ENCODE data around the gene QKI.

Gene QKI

DNA sequence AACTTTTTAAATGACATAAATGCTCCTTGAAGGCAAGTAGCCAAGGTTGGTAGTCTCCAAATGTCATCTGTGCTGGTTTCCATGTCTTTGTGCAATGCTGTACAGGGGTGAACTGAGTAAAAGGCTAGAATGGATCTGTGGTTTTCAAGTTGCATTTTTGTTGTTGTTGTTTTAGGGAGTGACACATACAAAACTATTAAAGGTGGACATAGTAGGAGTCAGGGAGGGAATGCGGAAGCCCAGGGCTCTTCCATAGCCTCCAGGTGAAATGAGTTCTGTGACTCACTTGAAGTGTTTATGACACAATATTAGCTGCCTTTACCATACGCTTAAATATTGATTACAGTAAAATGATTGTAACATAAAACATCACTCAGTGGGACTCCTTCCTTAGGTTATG lies 22.5 kb upstream of the QKI start:
- DNase-seq (ENCODE audit: low read depth) = no peak

DNA sequence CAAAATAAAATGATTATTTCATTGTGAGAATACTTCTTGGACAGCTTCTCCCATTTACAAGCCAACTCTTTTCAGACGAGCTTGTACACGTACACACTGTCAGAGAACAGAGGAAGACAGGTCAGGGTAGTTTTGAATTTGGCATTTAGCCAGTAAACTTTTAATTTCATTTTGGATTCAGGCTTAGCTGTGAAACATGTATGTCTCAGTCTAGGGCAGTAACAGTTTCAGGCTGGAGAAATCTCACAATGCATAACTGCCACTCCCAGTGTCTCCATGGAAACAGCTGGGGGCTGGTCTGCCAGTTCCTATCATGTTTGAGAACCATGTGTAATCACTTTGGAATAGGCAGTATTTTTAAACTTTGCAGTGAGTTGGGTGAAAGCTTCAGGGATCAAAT lies 22.0 kb upstream of the QKI start:
- peak; percentile 11 for DNase-seq (ENCODE audit: low read depth)

DNA sequence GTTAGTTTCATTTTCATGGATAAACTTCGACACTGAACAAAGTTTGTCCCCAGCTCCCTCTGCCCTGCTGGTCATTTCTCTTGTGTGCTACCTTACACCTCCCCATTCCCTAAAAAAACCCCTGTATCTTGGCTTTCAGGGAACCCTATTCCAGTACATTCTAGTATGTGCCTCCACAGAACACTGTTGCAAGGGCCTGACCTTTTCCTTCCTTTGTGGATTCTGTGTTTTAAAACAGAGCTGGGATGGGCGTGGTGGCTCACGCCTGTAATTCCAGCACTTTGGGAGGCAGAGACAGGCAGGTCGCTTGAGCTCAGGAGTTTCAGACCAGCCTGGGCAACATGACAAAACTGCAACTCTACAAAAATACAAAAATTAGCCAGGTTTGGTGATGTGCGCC lies 20.6 kb upstream of the QKI start:
- DNase-seq (ENCODE audit: low read depth) = no peak

DNA sequence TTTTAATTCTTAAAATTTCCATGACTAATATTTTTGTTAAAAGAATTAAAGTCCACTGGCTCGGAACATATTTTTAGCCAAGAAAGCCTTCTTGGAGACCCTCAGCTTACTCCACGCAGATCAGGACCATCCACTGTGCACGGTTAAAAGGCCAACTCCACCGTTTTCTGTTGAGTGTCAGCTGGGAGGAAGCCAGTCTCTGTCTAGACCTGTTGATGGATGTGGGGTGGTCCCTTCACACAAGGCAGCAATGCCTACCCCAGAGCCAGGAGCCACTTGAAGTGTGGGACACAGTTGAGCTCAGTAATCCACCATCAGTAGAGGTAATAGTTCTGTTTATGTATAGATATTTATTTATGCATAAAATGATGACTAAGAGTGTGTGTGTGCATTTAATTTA lies 19.9 kb upstream of the QKI start:
- DNase-seq (ENCODE audit: low read depth) = no peak

DNA sequence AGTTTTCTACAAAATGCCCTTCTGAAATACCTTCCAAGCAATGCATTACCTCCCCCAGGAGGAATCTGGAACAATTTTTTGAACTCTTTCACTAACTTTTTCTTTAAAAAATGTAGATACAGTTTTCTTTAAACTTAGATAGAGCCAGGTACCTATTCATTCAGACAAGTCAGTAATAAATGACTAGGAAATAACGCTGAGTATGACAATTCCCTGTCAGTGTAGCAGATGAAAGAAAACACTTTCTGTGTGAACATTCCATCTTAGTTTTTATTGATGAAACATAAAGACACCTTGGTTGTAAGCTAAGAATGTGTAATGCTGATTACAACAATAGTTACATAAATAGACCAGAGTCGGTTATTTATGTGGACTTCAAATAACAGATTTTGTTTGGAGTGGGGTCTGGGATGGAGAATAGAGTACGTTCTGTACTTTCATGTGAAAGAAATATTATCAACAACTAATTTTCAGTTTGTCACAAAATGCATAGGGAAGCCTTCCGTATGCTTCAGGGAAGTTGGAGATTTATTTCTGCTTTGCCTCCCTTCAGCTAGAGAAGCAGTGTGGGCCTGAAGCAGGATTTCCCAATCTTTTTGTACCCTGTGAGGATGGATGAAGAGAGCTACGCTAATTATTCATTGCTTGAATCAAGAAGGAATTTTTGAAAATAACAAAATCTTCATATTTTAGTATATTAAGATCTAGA lies 19.2 kb upstream of the QKI start:
- no peak for DNase-seq (ENCODE audit: low read depth)

DNA sequence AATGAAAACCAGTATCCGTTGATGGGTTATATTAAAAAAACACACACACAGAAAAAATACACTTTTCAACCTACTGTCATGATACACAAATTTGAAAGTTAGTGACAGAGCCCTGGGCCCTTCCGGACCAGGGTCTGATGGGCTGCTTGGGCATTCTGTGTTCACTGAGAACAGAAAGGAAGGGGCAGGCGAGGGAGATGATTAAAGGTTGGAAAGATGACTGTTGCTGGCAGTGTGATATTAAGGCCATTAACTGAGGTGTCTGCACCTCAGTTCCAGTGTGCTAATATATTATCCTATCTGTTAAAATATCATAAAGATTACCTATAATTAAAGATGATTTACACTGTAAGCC lies 18.7 kb upstream of the QKI start:
- DNase-seq (ENCODE audit: low read depth) = no peak

DNA sequence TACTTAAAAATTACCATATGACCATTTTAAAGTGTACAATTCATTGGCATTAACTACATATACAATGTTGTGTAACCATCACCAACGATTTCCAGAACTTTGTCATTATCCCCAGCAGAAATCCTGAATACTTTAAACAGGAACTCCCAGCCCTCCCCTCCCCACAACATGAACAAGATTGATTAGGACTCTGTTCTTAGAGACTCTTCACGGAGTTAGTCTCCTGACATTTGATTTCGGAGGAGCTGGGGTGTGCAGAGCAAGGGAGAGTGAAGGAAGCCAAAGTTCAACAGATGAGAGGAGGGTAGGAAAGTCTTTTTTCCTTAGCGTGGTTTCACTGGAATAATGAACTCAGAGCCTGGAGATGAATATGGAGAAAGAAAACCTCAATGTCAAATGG lies 17.2 kb upstream of the QKI start:
- DNase-seq (ENCODE audit: low read depth) = no peak

DNA sequence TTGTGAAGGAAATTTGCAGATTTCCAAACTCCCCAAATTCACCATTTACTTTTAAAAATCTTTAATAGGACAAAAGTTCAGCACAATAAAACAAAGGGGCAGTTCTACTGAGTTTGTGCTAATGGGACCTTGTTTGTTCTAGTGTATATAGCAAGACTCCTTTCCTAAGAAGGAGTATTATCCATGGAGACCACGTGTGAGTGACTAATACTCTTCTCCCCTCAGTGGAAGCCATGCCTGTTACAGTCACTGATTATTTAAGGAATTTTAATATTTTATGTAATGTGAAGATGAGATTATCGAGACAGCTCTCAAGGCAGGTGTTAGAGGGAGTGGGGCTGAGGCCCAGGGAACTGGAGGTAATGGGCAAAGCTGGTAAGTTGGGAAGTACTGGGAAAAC lies 16.4 kb upstream of the QKI start:
- DNase-seq (ENCODE audit: low read depth) = no peak

DNA sequence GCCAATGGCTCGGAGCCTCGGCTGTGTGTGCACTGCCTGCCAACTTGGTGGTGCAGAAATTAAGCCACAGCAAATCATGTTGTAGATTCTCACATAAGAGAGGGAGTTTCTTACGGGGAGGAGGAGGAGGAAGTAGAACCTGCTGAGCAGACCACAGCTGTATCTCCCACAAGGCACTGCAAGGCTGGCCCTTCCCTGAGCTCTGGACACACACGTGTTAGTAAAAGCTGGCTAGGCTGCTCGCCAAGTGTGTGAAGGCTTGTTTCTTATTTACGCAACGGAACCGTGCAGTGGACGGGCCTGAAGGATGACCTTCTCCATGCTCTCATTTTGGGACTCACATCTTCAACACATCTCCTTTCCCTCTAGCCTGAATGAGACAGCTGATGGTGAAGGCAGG lies 15.7 kb upstream of the QKI start:
- DNase-seq (ENCODE audit: low read depth) = no peak

DNA sequence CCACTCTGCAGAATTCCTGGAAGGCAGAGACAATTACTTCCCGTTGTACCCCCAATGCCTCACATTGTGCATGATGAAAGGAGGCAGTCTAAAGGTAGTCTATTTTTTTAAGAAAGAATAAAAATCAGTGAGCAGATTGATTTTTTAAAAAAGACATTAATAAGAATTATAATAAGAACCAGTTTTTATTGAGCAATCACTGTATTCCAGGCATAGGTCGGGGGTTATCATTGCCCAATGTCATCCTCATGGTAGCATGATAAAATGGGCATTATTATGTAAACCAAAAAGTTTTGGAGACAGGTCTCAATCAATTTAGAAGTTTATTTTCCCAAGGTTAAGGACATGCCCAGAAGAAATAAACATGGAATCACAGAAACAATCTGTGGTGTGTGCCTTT lies 14.0 kb upstream of the QKI start:
- DNase-seq (ENCODE audit: low read depth) = no peak

DNA sequence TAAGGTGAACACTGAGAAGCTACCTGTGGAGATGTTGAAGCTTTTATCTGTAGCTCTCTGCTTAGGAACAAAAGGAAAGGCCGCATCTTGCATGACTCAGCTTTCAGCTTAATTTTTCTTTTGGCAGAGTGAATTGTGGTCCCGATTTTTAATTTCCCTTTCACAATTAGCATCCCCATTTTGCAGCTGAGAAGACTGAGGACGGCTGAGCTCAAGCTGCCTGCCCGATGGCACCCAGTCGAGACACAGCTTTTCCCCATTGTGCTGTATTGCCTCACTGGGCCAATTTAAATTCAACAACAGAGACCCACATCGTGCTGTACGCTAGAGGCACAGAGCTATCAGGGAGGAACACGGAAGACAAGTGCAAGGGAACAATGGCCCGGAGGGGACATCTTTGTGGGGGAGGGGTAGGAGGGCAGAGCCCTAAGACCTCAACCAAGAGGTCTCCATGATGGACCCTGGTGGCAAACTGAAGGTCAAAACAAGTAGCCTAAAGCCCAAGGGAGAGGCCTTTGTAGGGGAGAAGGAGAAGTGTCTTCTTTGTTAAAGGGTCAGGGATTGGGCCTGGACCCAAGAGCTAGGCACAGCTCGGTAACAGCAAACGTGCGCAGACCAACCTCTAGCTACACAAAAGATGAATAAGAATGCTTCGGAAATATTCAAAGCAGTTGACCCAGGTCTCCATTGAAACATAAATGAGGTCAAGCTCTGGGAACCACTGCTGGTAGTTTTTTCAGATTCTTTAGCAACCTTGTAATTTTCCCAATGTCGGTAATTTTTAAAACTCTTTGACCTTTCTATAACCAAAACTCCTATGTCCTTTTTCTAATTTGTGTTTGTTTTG lies 13.3 kb upstream of the QKI start:
- DNase-seq (ENCODE audit: low read depth) = no peak

DNA sequence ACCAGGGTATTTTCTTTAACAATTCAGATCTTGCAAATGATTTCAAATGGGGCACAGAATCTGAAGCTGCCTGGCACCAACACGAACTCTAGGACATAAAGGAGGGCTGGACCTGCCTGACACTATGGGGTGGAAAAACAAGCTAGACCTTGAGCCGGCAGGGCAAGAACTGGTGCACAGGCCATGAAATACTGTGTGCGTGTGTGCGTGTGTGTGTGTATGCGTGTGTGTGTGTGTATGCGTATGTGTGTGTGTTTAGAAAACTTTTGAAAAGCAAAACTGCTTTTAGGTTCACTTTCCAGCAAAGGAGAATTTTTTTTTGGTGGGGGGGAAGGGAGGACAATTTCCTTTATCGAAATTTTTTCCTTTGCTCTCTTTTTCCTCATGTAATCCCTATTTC lies 11.9 kb upstream of the QKI start:
- no peak for DNase-seq (ENCODE audit: low read depth)

DNA sequence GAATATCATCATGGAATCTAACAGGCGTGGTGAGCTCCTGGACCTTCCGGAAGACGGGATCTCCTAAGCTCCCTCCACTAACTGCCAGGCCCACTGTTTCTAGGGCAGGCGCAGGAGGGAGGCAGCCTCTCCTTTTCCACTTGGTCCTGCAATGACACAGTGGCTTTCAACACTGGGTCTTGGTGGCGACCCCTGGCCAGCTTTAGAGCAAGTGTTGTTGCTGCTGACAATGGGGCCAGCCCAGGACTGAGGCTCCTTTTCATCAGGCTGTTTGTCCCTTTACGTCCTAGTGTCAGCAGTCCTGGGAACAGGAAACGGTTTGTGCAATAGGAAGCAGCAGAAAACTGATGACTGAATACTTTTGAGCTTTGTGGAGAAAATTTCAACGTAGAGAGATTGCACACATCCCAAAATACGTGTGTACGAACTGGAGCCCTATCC lies 9.7 kb upstream of the QKI start:
- no peak for DNase-seq (ENCODE audit: low read depth)

DNA sequence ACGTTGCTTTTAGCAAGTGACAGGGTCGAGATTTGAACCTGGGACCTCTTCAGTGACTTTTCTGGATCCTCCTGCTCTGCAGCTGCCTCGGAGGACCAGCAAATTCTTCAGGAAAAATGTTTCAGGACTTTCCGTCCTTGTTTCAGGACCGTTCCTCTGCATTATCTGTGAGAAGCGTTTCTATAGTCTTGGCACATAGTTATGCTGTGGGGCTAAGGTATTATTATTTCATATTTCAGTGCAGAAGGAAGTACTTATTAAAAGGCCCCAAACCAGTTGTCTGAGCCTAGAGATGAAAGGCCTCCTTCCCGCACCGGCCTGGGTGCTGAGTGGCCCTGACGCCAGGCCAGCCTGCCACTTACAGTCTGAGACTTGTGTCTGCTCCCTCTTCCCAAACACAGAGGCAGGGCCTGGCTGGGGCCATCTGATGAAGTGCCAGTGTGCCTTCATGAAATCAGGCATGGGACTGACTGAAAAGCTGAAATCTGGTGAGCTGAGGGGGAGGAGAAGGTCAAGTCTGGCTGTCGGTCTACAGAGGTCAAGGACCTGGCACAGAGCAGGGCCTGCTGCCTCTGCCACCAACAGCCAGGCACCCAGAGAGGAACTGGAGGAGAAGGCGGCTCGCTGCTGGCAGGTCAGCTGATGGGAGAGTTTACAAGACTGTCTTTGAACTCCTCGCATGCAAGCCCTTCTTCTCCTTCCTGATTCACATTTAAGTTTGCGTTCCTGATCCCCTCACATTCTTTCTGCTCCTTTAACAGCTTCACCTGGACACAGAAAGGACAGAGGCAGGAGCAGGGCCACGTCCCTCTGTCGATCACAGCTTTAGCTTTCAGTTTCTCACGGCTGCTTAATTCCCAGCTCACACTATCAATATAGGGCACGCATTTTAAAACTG lies 8.9 kb upstream of the QKI start:
- DNase-seq (ENCODE audit: low read depth) = no peak

DNA sequence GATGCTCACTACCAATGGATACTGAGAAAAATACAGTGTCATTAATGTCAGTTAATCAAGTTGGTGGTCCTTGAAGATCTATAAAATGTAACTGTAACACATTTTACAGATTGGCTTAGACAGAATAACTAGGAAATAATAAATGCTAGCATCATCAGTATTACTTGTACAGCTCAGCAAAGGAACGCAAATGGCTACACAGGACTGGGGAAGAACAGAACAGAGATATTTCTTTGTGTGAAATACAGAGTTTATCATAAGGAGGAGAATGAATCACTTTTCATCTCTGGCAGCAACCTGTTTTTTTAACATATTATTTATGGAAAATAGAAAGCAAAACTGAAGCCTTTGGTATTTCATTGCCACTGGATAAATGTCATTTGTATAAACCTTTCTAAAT lies 8.2 kb upstream of the QKI start:
- no peak for DNase-seq (ENCODE audit: low read depth)

DNA sequence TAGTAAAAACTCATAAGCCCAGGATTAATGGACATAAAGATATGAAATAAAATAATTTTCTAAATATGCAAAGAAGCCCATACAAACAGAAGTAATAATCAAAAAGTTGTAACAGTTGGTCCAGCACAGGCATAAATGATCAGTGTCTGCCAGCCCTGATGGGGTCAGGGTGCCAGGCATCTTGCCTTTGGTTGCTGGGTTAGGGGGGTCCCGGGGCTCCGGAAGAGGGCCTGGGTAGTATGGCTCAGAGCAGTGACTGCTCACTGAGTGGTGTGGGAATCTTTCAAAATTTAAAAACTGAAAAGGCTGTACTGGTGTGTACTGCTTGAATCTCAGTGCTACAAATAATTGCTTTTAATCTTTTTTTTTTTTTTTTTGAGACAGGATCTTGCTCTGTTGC lies 7.7 kb upstream of the QKI start:
- DNase-seq (ENCODE audit: low read depth) = no peak

DNA sequence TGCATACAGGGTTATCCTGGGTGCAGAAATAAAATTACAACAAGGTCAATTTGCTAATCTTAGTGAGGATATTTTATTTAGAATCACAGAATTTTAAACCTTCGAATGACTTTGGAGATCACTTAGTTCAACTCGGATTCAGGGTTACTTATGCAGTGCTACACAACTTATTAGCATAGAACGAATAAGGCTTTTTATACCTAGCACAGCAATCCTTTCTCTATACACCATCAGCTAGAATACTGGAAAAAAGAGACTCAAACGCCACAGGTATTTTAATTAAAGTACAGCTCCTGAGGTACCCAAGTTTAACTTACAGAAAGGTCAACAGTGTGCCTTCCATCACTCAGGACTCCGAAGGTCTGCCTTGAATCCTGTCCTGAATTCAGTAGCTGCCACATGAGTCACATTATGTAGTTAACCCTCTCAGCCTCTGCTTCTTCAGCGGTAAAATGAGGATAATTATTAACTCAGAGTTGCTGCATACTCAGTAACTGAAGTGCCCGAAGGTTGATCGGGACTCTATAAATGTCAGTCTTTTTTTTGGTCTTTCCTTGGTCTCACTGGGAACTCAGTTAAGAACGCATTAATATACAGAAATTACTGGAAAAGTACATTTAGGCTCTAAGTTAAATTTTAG lies 6.0 kb upstream of the QKI start:
- DNase-seq (ENCODE audit: low read depth) = no peak

DNA sequence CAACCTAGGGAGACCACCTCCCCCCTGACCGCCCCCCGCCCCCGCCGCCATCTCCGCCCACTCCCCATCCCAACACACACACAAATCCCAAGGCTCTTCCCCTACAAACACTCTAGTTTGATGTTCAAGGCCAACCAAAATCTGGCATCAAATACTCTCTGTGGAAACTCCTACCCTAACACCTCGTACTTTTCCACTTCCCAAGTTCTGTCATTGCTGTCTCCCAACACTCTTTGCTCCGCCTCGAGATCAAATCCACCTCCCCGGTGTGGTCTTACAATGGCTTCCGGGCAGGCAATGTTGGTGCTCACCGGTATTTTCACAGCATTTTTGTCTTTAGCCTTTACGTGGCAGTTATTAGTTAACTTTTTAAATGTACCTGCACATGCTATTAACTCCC lies 4.8 kb upstream of the QKI start:
- DNase-seq (ENCODE audit: low read depth) = no peak

DNA sequence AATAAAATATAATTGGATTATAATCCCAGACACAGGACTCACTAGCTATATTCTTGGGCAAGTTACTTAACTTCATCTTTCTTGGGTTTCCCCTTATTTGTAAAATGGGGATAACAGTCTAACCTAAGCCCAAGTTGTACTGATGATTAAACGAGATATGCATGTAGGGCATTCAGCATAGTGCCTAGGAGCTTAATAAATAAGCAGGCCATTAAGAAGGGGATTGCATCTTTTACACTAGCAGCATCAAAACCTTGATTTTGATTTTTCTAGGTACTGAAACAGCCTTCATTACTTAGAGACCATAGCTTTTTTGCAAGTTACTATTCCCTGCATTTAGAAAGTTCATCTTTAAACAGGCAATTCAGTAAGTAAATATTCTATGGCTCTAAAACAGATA lies 2.2 kb upstream of the QKI start:
- no peak for DNase-seq (ENCODE audit: low read depth)

DNA sequence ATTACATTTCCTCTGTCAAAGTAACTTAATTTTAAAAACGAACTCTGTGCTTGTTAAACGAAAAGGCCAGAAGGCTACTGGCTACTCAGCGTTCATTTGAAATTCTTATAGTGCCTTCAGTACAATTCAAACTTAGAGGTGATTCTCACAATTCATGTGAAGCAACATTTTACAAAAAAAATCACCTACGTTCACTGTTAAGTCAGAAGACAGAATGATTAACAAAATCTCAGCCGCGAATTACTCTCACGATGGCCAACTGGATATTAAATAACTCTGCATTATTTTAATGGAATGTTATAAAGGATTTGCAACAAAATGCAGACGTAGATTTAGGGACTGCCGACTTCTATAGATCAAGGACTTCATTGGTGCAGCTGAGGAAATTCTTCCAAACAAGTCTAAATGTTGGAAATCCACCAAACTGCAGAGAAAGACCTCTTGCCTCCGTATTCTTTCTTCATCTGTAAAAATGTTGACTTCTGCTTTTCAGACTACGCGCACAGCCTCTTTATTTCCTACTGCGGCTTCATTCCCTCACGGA lies 1.6 kb upstream of the QKI start:
- DNase-seq (ENCODE audit: low read depth) = no peak

DNA sequence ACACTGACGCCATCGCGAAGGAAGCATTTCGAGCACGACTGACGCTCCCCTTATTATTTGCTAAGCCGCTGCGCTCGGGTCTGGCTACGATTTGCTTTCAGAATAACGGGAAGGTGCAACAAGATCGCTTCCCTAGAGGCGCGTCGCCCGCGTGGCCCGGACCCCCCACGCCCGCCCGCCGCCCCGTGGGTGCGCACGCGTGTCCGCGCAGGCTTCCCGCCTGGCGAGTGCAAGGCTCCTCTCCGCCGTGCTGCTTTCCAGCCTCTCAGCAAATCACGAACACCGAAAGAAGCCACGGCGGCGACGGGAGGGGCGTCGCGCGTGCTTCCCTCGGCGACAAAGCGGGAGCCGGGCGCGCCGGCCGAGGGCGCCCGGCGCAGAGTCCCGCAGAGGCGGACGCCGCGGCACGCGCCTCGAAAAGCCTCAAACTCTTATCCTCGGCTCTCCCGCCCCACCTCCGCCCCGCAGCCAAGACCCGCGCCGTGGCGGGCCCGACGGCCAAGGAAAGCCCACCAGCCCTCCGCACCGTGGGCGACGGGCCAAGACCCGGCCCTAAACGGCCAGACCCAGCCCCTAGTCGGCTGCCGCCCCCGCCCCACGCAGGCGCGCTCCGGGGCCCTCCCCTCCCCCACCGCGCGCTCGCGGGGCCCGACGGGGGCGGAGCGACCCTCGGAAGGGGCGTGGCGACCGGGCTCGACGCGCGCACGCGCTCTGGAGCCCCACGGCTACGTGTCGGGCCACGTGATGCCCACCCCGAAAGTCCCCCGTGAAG lies 987 bp upstream of the QKI start:
- DNase-seq (ENCODE audit: low read depth) = peak; percentile 86

Measured in amniotic epithelial cell (primary cell).